Dermis microvascular lymphatic vessel endothelial cell (primary cell): Measurements from ENCODE around the gene CLDN18. TPM values are rescaled to one million over a fixed set of nuclear protein-coding genes. Genes with fewer than 3 reads are reported as not detected.

Experiments used
- DNase-seq, 2 donors: peaks; one replicate each; pipeline versions ENCODE4 v3.0.0 to v3.0.0-alpha.2; 2010; ENCODE audit warnings: low read depth in 2 of 2
- total RNA-seq: library from RNA; depleted of rRNA; stranded (reverse); fragments of >200 nt; gene quantifications from 2 replicates; pipeline ENCODE4 v1.2.1, GENCODE V29; 2014

Gene CLDN18
- total RNA-seq, 1 donor from 2014 or later = not detected

DNA sequence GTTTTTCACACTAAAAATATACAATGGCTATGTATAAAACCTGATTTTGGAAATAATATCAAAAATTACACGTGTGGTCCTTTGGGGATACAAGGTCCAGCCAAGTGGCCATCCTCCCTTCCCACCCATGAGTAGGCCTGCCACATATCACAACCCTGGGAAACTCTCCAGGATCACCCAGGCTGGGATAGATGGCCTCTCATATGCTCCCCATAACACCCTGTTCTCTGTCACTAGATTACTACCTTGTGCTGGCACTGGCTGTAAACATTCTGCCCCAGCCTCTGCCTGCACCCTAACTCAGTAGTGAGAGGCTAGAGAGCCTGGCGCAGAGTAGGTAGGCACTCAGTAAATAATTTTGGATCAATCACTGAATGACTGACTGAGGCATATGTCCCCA lies 52.1 kb downstream of the CLDN18 start:
- no peak for DNase-seq

DNA sequence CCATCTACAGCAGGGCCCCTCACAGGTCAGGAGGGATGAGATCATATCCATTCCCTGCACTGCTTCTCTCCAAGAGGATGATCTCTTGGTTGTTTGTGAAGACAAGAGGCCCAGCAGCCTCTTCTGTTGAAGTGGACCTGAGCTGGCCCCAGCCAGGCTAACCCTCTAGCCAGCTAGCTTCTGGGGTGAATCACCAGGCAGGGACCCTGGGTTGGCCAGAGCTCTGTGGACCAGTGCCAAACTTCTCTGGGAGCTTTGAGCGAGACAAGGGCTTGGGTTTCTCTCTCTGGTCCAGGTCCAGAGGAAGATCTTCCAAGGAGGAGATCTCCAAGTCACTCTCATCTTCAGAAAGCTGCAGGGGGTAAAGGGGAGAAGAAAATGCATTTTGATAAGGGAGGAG lies 52.7 kb downstream of the CLDN18 start:
- no peak for DNase-seq

DNA sequence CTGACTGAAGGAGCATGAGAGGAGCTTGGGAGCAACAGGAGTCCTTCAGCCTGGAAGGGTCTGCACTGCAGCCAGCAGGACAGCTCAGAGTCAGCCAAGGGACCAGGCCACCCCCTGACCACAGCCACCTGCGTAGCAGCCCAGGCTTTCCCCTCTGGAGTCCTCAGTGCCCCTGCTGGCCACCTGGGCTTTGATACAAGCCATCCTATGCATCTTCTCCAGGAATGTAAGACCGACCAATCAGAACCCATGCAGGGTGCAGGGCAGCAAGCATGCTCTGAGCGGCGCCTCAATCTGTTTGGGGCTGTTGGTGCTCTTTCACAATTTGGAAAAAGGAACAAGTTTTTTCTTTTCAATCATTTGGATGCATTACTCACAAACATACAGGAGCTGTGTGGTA lies 53.5 kb downstream of the CLDN18 start:
- no peak for DNase-seq

DNA sequence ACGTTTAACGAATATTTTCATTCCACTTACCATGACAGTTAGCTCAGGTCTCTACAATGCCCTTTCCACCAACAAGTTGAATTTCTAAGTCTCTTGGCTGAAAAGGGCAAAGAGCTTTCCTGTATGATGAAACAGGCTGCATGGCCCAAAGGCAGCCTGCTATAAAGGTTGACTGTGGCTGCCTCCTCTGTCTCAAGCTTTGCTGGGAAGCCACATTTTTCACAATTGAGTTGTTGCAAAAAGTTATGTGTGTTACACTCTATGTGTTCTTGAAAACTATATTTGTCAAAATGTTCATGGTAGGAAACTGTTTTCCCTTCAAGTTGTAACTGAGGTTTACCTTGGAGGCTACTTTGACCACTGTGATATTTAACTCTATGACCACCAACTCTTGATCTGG lies 56.0 kb downstream of the CLDN18 start:
- DNase-seq = no peak

DNA sequence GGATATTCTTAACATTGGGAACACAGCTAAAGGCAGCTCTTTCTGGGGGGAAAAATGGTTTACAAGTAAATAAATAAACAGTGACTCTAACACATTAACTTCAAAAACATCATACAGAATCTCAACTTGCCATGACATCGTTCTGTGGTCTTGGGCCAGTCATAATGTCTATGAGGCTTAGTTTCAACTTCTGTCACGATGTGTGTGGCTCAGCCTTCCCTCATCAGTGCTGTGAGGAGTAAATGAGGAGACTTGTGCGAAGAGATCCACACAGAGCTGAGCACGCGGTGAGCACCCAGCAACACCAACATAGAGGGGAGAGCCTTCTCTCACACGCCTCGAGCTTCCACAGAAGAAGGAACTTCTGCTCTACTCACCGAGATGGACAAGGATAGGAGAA lies 56.4 kb downstream of the CLDN18 start:
- DNase-seq = no peak

DNA sequence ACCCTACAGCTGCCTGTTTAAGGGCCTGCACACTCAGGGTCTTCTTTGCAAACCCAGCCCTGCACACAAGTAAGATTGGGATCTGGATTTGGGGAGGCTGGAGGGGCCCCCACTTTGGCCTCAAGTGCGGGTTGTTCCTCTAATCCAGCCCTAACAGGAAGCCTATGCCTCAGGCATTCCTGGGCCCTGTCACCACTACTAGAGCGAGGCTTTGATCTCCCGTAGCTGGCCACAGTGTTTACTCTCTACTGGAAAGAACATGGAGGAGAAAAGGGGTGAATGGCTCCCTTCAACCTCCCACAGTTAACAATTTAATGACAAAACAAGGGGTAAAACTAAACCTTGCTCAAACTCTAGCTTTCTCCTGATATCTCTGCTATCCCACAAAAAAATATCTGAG lies 57.0 kb downstream of the CLDN18 start:
- DNase-seq = no peak

DNA sequence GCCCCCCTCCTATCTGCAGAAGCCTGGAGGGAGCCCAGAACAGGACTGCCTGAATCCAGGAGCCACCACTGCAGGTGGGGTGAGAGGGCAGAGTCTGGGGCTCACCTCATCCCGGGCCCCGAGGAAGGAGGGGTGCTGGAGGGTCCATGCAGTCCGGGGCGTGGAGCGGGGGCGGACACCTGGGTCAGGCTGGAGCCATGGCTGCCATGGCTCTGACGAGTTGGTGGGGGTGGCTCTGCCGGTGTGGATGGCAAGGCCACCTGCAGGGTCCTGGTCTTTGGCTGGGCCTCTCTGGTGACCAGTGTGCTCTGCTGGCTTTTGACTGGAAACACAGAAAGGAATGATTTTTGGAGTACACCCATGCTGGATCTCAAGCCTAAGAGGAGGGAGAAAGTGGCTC lies 58.1 kb downstream of the CLDN18 start:
- no peak for DNase-seq

DNA sequence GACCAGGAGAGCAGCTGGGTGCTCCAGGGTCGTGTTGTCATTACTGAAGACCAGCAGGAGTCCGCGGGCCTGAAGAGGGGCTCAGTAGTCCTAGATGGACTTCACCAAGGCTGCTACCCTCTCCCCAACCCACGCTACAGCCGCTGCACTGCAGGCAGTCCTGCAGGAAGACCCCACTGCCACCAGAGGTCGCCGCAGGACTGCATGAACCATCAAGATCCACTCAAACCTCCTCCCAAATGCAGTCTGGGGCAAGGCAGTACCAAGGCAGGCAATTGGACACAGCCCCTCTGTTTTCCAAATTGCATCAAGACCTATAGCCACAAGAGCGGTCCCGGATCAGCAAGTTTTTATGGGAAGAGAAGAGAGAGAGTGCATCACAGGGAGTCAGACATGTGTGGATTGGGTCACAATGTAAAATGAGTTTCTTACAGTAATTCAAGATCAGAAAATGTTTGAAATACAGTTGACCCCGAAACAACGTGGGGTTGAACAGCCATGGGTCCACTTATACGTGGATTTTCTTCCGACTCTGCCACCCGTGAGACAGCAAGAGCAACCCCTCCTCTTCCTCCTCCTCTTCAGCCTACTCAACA lies 58.7 kb downstream of the CLDN18 start:
- DNase-seq = peak; percentile 43 to 74

DNA sequence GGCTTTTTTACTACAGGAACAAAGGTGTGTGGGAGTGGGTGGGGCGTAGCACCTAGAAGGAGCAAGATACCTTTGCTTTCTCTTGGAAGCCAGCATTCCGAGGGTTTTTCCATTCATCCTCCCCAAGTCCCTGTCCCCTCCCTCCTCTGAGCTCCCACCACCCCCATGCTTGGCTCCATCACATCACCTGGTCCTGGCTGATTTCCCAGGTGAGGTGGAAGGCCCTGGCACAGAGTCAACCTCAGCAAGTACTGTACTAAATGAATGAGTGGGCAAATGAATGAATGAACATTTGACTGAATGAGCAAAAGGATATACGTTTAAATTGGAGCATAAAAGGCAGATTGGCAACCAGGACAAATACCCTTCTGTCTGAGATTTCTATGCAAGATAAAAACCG lies 60.0 kb downstream of the CLDN18 start:
- no peak for DNase-seq

DNA sequence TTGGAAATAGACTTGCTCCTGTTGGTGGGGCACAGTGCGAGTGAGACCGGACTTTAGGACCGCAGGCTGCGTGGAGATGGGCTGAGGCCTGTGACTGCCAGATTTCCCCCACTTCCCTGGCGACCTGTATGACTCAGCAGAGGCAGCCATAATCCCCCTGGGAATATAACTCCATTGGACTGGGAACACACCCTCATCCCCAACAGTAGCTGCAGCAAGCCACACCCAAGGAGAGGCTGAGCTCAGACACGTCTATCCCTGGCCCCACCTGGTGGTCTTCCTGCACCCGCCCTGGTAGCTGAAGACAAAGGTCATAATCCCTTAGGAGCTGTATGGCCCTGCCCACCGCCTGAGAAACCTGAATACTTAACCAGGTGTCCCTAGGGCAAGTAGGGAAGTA lies 62.8 kb downstream of the CLDN18 start:
- no peak for DNase-seq

DNA sequence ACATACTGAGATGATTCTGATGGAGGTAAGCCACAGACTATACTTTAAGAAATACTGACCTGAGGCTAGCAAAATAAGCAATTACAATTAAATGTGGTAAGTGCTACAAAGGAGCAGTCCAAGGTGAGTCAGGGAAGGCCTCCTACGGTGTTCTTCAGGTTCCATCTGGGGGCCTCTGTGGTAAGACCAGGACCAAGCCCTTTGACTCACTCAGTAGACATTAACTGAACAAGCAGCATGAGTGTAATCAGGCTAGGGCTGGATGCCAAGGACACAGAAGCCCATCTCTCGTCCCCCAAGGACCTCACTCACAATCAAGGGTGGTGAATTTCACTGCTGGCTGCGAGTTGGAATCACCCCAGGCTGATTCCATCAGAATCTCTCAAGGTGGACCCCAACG lies 68.1 kb downstream of the CLDN18 start:
- DNase-seq = no peak

DNA sequence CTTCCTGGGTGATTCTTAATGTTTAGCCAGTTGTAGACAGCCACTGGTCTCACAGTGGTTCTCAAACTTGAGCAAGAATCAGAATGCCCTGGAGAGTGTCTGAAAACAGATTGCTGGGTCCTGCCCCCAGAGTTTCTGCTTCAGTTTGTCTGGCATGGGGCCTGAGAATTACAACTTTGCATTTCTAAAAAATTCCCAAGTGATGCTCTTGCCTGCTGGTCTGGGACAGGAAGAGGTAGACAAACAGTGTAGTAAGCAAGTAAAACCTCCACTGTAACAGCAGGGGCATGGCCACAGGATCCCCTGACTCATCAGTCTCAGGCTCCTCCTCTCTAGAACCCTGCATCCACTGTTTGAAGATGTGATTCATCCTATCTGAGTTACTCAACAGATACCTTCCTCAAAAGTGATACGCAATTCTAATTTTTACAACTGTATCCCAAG lies 69.0 kb downstream of the CLDN18 start:
- peak in 1 of 2 donors; percentile 12 for DNase-seq

DNA sequence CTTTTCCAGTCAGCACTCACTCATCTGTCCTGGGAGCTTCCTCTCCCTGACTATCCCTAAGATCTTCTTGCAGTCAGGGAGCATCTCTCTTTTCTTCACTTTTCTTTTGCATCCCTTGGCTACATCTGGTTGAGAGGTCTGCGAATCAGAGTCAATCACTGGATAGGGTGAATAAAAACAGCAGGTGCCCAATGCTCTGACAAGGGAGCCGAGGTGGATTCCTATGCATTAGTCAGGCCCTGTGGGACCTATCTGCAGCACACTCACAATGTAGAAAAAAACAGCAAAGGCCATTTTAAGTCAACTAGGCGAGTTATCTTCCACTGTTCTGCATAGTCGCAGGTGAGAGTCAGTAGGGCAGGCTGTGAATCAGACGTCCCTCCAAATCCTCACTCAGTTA lies 69.9 kb downstream of the CLDN18 start:
- no peak for DNase-seq

DNA sequence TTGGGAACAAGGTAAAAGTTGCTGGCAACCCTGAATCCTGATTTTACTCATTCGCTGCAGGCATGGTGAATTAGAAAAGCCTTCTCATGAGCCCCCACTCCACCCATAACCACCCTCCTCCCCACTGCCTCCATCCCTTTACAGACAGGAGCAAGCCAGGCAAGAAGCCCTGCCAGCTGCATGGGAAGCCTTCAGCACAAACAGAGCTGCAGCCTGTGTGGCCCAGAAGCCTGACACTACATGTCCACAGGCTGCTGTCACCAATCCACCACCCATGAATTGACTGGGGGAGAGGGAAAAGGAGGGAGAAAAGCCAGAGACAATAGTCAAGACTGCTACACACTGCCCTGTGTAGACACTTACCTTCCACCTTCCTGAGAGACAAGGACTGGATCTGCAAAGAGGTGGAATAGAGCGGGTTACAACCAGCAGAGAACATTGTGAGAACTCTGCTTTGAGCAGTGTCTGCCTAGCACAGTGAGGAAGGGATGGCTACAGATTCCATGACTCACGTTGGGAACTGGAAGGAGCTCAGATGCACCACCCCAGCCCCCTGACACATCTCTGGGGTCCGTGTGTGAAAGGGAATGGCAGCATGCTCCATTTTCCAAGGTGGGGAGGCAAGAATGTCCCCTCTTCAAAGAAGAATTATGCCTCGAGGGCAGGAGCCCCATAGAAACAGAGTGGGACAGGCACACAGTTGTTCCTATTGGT lies 71.6 kb downstream of the CLDN18 start:
- no peak for DNase-seq

DNA sequence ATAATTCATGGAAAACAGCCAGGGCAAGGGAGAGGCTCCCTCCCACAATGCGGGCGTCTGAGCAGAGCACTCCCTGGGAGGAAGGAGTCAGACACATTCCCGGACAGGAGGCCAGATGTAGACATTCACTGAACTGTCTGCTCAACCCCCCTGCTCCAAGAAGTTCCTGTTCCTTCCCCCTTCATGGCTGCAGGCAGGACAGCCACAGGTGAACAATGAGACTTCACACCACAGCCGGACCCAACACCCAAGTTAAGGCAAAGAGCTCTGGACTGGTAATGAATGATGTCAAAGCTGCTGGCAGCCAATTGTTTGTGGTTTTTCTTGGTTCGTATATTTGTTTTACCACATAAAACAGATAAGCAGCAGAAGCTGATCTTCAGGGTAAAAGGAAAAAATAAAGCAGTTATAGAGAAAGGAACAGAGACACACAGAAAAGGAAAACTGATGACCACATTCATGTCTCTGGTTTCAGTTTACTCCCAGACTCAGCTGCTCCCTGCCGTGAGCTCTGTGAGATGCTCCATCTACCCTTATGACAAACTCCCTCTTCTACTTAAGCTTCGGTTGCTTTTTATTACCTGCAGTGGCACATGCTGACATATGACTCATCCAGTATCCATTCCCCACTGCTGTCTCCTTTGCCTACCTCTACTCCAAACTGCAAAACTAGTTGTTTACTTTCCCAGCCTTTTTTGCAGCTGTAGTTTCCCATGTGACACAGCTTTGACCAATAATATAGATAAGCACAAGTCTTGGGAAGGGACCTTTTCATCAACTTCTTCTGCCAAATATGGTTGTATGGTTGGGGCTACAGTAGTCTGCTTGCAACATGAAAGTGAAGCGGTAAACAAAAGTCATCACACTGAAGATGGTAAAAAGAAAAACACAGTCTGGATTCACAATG lies 72.4 kb downstream of the CLDN18 start:
- no peak for DNase-seq

DNA sequence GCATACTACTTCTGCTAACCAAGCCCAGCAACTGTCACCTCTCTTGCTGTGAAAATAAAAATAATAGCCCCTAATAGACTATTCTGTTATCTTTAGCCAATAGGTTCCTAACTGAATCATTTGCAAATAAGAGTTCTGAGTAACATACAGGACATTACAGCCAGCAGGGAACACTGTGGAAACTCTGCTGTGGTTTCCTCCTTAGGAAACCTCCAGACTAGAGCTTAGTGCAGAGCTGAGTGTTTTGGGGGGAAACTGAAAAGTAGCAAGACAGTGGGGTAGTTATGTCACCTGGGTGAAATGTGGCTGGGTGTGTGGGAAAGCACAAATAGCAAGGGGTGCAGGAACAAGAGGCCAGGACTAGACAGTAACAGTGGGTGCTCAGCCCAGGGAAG lies 73.0 kb downstream of the CLDN18 start:
- DNase-seq = no peak

Other genes starting within 250 kb of the CLDN18 start
- gene SOX14, start 245.8 kb upstream of the CLDN18 start, total RNA-seq = not detected in 2 replicates
- 1.1 and 1.7 TPM in 2 replicates for gene DZIP1L, start 105.4 kb downstream of the CLDN18 start, total RNA-seq
- gene A4GNT, start 122.2 kb downstream of the CLDN18 start, total RNA-seq = not detected in 2 replicates
- 12.9 and 13.5 TPM in 2 replicates for gene DBR1, start 164.8 kb downstream of the CLDN18 start, total RNA-seq
- 41.1 and 51.2 TPM in 2 replicates for gene ARMC8, start 177.1 kb downstream of the CLDN18 start, total RNA-seq